GM12875 (cell line): Measurements from ENCODE around the gene PI16.

Experiments
- H3K4me3 ChIP-seq: one replicate; pipeline ENCODE4 v1.5.1; 2011; ENCODE audit warnings: low read depth, low read length, control low read depth
- TF ChIP-seq, protein P1 (sequence below): IDR thresholded peaks from 2 replicates; pipeline ENCODE4 v1.5.1; 2011; ENCODE audit warnings: low read depth, mild to moderate bottlenecking, control low read depth, inconsistent platforms, low read length, moderate library complexity, borderline replicate concordance; ENCODE audit not compliant: insufficient read depth

The PI16 gene

DNA sequence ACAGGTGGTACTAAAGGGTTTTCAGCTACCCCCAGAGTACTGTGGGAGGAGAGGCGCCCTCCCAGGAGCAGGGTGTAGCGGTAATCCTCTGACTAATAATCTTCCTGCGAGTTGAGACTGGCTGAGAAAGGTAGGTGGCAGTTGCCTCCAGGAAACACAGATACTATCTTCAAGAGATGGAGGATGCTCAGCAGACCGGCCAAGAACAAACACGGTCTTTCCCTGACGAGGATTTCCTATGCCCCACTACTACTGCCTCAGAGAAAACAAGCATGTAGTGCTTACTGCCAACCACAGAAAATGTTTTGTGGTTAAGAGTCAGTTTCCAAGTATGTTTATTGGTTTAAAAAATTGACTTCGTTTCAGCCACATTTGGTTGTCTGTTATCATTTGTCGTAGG, 42.0 kb upstream of the PI16 start:
- no peak overlapping the region for H3K4me3 ChIP-seq
- TF ChIP-seq, protein P1, sequence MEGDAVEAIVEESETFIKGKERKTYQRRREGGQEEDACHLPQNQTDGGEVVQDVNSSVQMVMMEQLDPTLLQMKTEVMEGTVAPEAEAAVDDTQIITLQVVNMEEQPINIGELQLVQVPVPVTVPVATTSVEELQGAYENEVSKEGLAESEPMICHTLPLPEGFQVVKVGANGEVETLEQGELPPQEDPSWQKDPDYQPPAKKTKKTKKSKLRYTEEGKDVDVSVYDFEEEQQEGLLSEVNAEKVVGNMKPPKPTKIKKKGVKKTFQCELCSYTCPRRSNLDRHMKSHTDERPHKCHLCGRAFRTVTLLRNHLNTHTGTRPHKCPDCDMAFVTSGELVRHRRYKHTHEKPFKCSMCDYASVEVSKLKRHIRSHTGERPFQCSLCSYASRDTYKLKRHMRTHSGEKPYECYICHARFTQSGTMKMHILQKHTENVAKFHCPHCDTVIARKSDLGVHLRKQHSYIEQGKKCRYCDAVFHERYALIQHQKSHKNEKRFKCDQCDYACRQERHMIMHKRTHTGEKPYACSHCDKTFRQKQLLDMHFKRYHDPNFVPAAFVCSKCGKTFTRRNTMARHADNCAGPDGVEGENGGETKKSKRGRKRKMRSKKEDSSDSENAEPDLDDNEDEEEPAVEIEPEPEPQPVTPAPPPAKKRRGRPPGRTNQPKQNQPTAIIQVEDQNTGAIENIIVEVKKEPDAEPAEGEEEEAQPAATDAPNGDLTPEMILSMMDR, result no peak

DNA sequence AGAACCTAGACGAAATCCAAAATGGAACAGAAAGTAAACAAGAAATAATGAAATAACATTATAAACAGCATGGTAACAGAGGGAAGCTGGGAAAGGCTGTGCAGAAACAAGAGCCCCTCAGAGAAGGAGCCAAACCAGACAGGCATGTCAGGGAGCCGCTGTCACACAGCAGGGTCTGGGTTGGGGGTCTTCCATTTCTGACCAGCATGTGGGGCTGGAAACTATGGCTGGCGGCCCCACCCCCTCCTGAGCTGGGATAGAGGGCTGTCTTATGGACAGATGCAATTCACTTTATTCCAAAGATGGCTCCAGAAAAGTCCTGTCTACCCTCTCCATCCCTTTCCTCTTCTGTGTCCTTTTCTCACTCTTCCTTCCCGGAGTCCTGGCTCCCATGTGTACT, 41.5 kb upstream of the PI16 start:
- no peak overlapping the region for H3K4me3 ChIP-seq
- TF ChIP-seq, protein P1, result no peak

DNA sequence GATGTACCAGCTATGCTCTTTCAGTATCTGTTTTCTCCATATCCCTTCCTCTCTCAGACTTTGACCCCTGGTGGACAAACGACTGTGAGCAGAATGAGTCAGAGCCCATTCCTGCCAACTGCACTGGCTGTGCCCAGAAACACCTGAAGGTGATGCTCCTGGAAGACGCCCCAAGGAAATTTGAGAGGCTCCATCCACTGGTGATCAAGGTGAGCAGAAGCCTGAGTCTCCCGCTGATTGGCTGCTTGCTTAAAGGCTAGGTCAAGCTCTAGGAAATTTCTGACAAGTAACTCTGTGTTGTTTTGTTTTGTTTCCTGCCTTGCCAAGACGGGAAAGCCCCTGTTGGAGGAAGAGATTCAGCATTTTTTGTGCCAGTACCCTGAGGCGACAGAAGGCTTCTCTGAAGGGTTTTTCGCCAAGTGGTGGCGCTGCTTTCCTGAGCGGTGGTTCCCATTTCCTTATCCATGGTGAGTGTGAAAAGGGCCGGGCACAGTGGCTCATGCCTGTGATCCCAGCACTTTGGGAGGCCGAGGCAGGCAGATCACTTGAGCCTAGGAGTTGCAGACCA, 40.2 kb upstream of the PI16 start:
- H3K4me3 ChIP-seq, result no peak overlapping the region
- TF ChIP-seq, protein P1, result no peak

DNA sequence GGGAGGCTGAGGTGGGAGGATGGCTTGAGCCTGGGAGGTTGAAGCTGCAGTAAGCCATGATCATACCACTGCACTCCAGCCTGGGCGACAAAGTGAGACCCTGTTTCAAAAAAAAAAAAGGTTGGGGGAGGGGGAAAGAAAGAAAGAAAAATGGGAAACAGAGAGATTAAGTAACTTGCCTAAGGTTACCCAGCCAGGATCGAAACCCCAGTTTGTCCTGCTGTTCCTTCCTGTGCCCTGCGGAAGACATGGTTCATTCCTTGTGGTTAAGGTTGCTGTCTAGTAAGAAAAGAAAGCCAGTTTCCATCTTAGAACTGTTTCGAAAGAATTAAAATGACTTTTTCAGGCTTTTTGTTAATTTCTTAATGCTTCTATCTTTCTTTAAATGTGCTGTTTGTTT, 38.9 kb upstream of the PI16 start:
- TF ChIP-seq, protein P1, result no peak
- H3K4me3 ChIP-seq, result no peak overlapping the region

DNA sequence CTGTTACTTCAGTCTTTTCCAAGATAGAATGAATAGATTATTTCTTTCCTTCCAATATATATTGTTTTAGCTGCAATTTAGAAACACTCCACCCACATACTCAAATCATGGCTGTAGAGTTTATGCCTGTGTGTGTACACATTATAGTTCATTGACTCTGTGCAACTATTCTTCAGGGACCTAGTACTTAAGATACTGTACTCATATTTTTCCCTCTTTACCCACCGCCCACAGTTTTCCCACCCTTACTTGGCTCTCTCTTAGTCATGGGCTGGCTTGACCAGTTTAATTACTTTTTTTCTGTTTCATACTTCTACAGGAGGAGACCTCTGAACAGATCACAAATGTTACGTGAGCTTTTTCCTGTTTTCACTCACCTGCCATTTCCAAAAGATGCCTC, 38.4 kb upstream of the PI16 start:
- no peak overlapping the region for H3K4me3 ChIP-seq
- TF ChIP-seq, protein P1, result no peak

DNA sequence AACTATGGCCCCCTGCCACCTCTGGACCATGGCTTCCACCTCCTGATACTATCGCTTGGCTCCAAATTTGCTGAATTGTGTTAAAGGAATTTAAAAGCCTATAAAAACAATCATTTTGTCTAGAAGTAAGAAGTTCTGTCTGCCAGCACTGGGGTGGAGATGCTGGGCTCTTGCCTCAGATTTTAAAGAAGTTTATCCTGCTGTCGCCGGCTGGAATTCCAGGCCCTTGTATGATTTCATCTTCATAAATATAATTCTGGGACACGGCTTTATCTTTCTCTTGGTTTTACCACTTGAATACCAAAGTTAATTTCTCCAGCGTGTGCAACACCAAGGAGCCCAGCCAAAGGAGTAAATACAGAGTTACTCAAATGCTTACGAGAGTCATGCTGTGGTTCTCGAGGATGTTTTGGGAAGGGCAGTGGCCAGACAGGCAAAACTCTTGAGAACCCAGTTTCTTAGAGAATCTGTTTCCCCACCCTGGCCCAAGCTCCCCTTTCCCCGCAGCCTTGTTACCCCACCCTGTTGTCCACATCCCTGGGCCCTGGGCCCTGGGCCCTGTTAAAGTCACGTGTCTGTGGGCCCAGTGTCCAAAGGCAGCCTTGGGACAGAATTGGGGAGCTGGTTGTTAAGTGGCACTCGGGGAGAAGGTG, 36.9 kb upstream of the PI16 start:
- H3K4me3 ChIP-seq, result no peak overlapping the region
- TF ChIP-seq, protein P1, result no peak

DNA sequence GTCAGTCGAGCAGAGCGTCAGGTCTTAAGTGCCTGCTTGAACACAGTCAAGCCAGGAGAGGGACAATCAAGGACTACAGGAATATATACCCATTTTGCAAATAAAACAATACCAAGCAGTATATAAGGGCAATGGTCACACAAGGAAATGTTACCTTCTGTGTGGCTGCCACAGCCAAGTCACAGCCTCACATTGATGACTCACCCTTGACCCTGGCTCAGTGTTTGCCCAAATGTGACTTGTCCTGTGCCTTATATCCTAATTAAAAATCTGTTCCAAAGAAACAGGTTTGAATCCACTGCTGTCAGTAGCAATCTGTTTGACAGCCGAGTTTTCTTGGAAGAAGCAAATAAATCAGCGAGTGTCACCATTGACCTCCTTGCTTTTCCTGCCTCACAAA, 34.5 kb upstream of the PI16 start:
- TF ChIP-seq, protein P1, result no peak
- H3K4me3 ChIP-seq, result no peak overlapping the region
